ENCODE measurements around the gene IGDCC3. TPM values are rescaled to one million over a fixed set of nuclear protein-coding genes. Genes with fewer than 3 reads are reported as not detected.

IGDCC3 gene
- total and polyA plus RNA-seq, 2 donors (not counting 3 experiments of a cell fraction or from before 2014, with no cell fraction given): 0.03 TPM; not detected in 1

GRCh38 chr15:65287520-65287855, 90.3 kb downstream of the IGDCC3 start:
- BruUV-seq (replicated peaks): no TSS peak
- no peak for FAIRE-seq
- intact Hi-C loops (cut with micrococcal nuclease): no loop called here

More at GRCh38 chr15:65287520-65287855, 90.3 kb downstream of the IGDCC3 start:
- CTCF ChIA-PET: interaction anchor here (1.0 to 3.2 kb wide), 6 partner anchors 10 to 98 kb away, joined by 3 to 23 read pairs (median 8); partner anchors contain the start of gene RNU5B-1
- Histone ChIP-seq H2AFZ (ENCODE audit: low read depth, low read length) (peak overlapping the region; percentile 90), H3K27ac (ENCODE audit: insufficient read depth, low read depth, low read length) (no peak overlapping the region), H3K27me3 (ENCODE audit: control insufficient read depth in 2 of 2, insufficient read depth in 2 of 2, low read length in 2 of 2) (peaks cover 2% of the 10 kb centered on the region in 2 experiments), H3K9me3 (replicated peaks; ENCODE audit: control insufficient read depth, insufficient read depth, low read length) (no peaks in the 10 kb centered on the region), H3K36me3 (ENCODE audit: control insufficient read depth in 2 of 2, extremely low read depth in 1 of 2, insufficient read depth in 2 of 2, low read length in 2 of 2) (no peaks in the 10 kb centered on the region), H3K4me2 (ENCODE audit: insufficient read depth, low read length) (no peak overlapping the region), H4K20me1 (replicated peaks; ENCODE audit: control insufficient read depth, extremely low read depth, insufficient read depth, low read length) (no peaks in the 10 kb centered on the region), H3K4me3 (replicated peaks in 1 of 3; ENCODE audit: insufficient read depth in 1 of 3, low read depth in 1 of 3, low read length in 3 of 3) (no peak overlapping the region), H3K9ac (replicated peaks; ENCODE audit: extremely low read depth, insufficient read depth, low read length) (no peak overlapping the region), H3K79me2 (ENCODE audit: control insufficient read depth, insufficient read depth, low read length) (no peaks in the 10 kb centered on the region), H3K9me1 (replicated peaks; ENCODE audit: control insufficient read depth, extremely low read depth, insufficient read depth, low read length) (no peaks in the 10 kb centered on the region), H3K4me1 (ENCODE audit: control insufficient read depth, extremely low read depth, insufficient read depth, low read length) (peaks cover 16% of the 10 kb centered on the region)
- TF ChIP-seq FOS (IDR thresholded peaks at IDR 0.05; ENCODE audit: borderline replicate concordance, insufficient read depth, low read length) (no peak), MAX (IDR thresholded peaks at IDR 0.05; ENCODE audit: insufficient read depth, insufficient read length) (no peak), POLR2AphosphoS5 (IDR thresholded peaks at IDR 0.05; ENCODE audit: insufficient read depth, low read depth, low read length) (no peak), POLR2A (IDR thresholded peaks at IDR 0.05; ENCODE audit: low read depth, low read length) (no peak), EZH2 (IDR thresholded peaks at IDR 0.05; ENCODE audit: borderline replicate concordance, low read depth, low read length, severe bottlenecking) (no peak), GATA2 (IDR thresholded peaks at IDR 0.05; ENCODE audit: insufficient read depth, insufficient read length, low read depth, low read length) (no peak), MYC (IDR thresholded peaks at IDR 0.05; ENCODE audit: low read depth, low read length) (no peak), JUN (IDR thresholded peaks at IDR 0.05; ENCODE audit: borderline replicate concordance, insufficient read depth, insufficient read length, low read depth) (no peak)
- TF ChIP-seq, protein P1, sequence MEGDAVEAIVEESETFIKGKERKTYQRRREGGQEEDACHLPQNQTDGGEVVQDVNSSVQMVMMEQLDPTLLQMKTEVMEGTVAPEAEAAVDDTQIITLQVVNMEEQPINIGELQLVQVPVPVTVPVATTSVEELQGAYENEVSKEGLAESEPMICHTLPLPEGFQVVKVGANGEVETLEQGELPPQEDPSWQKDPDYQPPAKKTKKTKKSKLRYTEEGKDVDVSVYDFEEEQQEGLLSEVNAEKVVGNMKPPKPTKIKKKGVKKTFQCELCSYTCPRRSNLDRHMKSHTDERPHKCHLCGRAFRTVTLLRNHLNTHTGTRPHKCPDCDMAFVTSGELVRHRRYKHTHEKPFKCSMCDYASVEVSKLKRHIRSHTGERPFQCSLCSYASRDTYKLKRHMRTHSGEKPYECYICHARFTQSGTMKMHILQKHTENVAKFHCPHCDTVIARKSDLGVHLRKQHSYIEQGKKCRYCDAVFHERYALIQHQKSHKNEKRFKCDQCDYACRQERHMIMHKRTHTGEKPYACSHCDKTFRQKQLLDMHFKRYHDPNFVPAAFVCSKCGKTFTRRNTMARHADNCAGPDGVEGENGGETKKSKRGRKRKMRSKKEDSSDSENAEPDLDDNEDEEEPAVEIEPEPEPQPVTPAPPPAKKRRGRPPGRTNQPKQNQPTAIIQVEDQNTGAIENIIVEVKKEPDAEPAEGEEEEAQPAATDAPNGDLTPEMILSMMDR (IDR thresholded peaks at IDR 0.05; ENCODE audit: extremely low read depth in 1 of 2, insufficient read depth in 1 of 2, low read depth in 1 of 2, low read length in 2 of 2): no peak
- DNase-seq (ENCODE audit: low read depth, low spot score): no peak
- POLR2A ChIA-PET: interaction anchor here (0.6 to 1.1 kb wide), 2 partner anchors 16 to 102 kb away, joined by 3 to 4 read pairs; partner anchors contain the start of gene CLPX
- dilution Hi-C loops (cut with MboI; ENCODE audit: extremely low pct_ligation_motif_present, low sequenced_read_pairs): no loop called here
